CD4-positive, alpha-beta T cell treated with Interferon alpha-2 for 1 hour (primary cell): ENCODE measurements around the gene DKKL1.
A peak's percentile ranks its signal among the peaks of the same experiment; 100 is the strongest.
"Not testable (repeated sequence)": the region's sequence is repeated elsewhere in the genome, so short reads cannot be mapped to it uniquely, and the experiment has no call there.

Source experiments
- DNase-seq, 2 donors: peaks; one replicate each; pipeline ENCODE4 v3.0.0-alpha.2; 2020 to 2022

Gene DKKL1

DNA sequence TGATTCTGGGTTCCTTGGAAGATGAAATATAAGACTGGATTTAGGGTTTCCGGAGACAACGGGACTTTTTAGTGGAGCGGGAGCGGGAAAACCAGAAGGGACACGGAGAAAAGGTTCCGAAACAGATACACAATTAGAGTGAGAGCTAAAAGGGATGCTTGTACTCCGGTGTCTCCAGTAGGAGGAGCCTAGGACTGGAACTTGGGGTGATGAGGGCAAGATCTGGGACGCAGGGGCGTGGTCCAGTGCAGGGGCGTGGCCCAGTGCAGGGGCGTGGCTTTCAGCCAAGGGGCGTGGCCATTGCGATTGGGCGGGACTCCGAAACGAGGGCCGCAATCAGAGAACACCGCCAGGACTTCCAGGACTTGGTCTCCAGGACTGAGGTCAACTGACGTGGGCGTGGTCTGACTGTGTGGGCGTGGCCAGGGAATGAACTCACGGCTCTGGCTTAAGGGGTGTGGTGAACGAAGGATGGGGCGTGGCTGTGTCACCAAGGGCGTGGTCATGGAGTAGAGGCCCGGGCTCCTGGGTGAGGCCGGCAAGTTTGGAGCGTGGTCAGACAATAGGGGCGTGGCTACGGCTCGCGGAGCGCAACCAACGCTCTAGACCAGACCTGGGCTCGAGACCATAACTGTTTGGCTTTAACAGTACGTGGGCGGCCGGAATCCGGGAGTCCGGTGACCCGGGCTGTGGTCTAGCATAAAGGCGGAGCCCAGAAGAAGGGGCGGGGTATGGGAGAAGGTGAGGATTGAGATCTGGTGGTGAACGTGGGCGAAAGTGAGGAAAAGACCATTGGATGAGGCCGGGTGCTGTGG, at the start of gene DKKL1:
DKKL1 (plus strand) TSS at position 610 of the 815 bp plus-strand sequence; CDS start at position 732, 122 bp downstream.
- peak; percentile 75 to 87 for DNase-seq

DNA sequence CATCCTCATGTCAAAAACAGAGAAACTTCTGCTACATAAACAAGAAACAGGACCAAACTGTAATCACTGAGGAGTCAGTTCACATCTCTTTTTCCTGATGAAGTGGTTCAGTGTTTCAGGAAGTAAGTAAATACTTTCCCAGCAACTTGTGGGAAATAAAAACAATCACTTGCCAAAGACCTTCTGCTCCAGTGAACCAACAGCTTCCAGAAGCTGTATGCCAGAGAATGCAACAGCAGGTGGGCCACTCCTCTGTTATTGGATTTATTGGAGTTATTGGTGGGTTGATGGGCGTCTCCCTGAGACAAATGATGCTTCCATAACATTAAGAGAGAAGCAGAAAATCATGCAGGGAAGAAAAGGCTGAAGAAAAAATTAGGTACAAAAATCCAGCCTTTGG, 48.6 kb upstream of the DKKL1 start:
- DNase-seq: no peak

DNA sequence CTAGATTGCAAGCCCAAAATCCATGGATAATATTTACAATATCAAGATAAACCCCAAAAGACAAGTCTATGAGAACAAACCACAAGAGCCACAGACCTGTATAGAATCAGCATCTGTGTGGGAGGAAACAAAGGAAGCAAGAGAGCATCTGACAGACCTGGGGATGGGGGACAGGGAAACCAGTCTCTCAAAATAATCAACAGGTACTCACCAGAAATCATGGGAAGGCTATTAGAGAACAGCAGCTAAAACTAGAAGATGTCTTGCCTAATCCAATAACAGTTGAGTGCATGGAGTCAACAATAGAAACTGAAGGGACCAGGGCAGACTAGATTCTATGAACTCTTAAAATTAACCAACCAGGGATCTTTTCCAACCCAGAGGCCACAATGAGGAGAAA, 47.4 kb upstream of the DKKL1 start:
- DNase-seq: no peak

DNA sequence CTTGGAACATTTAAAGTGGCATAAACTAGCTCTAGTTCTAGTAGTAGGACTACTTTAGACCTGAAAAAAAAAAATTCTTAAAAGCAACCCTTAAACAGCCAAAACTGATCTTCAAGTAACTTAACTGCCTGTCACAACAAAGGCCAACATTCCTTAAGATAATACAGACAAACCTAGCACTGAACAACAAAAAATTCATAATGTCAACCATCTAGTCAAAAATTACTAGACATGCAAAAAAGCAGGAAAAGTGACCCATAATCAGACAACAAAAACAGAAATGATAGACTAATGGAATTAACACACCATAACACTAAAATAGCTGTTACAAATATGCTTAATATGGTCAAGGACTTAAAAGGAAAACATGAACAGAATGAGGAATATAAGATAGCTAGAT, 45.4 kb upstream of the DKKL1 start:
- DNase-seq: no peak

DNA sequence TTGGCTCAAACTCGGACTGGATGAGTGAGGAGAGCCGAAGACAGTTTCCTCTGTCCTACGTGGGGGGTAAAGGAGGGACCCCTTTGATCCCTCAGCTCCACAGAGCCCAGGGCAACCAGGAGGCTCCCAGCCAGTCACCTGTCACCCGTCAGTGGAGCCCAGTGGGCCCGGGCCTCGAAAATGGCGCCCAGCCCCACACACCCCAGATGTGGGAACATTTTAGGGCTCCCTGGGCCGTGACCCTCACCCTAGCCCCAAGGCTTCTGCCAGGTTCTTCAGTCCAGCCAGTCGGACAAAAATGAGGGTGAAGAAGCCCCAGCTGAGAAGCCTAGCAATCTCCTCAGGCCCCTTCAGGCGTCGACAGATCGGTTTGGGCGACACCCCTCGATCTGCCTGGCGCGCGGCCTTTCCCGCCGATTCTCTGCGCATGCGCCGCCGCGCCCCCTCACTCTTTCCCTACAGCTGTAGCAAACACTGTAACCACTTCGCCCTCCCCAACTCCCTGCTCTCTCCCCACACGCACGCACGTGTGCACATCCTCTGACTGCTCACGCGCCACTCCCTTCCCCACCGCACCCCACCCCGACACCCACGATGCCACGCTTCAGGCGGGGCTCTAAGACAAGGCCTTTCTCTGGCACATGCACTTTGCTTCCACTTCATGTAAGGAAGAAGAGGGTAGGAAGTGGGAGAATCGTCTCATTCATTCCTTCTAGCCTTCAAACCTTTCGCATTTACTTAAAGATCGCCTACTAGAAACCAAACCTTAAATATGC, 38.7 kb upstream of the DKKL1 start, which contains the start of gene SLC6A16:
SLC6A16 (minus strand) TSS at position 391 of the 776 bp plus-strand sequence. CDS start 13,844 bp downstream, outside the sequence.
- DNase-seq: no peak

DNA sequence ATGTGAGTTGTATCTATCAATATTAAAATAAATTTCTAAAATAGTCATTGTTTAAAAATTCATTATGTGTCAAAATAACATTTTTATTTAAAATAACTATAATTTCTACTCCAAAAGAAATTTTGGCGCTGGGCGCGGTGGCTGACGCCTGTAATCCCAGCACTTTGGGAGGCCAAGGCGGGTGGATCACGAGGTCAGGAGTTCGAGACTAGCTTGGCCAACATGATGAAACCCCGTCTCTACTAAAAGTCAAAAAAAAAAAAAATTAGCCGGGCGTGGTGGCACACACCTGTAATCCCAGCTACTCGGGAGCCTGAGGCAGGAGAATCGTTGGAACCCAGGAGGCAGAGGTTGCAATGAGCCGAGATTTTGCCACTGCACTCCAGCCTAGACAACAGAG, 37.9 kb upstream of the DKKL1 start:
- DNase-seq: not testable (repeated sequence)

DNA sequence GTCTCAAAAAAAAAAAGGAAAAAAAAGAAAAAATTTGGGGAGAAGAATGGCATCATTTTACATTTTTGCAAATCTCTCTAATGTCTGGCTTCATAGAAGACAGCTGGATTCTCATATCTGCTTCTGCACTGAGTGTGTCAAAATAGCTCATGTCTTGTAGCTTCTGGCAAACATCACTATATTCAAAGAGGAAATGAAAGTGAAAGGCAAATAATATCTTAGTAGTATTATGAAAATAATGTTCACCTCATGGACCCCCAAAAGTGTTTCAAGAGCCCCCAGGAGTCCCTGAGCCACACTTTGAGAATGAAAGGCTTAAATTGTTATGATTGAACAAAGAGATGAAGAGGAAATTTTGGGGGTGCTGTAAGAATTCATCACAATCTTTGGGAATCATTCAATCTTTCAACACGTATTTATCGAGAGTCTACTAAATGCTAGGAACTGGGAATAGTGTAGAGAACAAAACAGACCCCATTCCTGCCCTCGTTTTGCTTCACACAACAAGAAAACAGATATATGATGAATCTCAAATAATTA, 37.4 kb upstream of the DKKL1 start:
- DNase-seq: no peak

DNA sequence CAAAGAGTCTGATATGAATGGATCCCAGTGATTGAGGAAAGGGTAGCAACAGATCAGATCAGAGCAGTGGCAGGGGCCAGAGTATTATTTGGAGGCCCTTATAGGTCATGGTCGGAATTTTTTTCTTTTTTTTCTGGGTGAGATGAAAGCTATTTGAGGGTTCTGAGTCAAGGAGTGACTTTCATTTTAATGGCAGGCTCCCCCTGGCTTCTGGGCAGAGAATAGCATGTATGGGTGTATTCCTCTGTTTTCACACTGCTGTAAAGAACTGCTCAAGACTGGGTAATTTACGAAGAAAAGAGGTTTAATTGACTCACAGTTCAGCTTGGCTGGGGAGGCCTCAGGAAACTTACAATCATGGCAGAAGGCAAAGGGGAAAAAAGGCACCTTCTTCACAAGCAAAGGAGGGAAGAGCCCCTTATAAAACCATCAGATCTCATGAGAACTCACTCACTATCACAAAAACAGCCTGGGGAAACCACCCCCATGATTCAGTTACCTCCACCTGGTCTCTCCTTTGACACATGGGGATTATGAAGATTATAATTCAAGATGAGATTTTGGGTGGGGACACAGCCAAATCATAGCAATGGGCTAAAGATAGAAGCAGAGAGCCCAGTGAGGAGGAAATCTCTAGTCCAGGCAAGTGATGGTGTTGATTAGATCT, 35.7 kb upstream of the DKKL1 start:
- DNase-seq: peak; percentile 47 to 66

DNA sequence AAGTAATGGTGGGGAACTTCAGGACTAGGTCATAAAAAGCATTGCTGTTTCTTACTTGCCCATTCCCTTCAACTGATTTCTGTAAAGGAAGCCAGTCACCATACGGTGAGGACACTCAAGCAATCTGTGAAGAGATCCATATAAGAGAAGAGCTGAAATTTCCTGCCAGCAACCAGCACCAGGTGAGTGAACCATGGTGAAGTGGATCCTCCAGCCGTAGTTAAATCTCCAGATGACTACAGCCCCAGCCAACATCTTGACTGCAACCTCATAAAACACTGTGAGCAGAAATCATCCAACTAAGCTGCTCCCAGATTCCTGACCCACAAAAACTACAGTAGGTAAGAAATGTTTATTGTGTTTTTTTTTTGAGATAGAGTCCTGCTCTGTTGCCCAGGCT, 34.9 kb upstream of the DKKL1 start:
- no peak for DNase-seq

DNA sequence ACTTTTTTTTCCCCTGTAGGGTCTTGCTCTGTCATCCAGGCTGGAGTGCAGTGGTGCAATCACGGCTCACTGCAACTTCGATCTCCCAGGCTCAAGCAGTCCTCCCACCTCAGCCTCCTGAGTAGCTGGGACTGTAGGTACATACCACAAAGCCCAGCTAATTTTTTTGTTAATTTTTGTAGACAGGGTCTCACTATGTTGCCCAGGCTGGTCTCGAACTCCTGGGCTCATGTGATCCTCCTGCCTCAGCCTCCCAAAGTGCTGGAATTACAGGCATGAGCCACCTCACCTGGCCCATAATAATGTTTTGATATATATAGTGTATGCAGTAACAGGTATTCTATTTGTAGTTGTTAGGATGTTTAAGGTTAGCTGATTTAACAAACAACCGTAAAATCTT, 32.5 kb upstream of the DKKL1 start:
- DNase-seq: not testable (repeated sequence)

DNA sequence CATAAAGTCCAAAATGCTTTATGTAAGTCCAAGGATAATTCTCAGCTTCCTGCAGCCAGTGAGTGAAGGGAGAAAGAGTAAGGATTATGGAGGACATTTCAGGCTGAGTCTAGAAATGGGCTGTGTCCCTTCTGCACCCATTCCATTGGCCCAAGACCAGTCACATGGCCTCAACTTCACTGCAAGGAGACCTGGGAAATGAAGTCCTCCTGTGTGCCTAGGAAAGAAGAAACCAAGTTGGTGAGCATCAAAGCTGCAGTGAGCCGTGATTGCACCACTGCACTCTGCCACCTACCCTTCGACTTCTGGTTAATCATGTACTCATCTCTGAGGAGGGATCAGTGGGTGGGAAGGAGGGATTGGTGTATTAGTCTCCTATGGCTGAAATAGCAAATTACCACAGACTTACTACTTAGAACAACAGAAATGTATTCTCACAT, 32.0 kb upstream of the DKKL1 start:
- DNase-seq: peak; percentile 70 to 81

DNA sequence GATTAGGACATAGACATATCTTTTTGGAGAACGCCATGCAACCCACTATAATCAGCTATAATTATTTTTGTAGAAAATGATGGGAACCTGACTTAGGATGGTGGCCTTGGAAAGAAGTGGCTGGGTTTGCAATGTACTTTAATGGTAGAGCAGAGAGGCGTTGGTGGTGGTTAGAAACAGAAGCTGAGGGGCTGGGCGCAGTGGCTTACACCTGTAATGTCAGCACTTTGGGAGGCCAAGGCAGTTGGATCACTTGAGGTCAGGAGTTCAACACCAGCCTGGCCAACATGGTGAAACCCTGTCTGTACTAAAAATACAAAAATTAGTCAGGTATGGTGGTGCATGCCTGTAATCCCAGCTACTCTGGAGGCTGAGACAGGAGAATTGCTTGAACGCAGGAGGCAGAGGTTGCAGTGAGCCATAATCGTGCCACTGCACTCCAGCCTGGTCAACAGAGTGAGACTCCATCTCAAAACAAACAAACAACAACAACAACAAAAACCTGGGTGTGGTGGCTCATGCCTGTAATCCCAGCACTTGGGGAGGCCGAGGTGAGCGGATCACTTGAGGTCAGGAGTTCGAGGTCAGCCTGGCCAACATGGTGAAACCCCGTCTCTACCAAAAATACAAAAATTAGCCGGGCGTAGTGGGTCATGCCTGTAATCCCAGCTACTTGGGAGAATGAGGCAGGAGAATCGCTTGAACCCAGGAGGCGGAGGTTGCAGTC, 30.8 kb upstream of the DKKL1 start:
- not testable (repeated sequence) for DNase-seq

DNA sequence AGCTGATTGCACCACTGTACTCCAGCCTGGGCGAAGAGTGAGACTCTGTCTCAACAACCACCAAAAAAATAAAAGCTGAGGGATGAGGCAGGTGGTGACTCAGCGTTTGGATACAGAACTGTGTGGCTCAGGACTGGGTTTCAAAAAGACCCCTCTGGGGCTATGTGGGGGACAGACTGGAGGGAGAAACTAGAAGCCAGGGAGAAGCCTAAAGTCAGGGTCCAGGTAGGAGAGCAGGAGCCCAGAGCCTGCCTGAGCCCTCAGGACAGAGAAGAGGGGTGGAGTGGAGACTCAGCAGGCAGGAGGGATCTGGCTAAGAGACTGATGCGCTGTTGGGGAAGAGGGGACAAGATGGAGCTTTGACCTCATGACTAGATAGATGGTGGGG, 30.3 kb upstream of the DKKL1 start:
- no peak for DNase-seq

DNA sequence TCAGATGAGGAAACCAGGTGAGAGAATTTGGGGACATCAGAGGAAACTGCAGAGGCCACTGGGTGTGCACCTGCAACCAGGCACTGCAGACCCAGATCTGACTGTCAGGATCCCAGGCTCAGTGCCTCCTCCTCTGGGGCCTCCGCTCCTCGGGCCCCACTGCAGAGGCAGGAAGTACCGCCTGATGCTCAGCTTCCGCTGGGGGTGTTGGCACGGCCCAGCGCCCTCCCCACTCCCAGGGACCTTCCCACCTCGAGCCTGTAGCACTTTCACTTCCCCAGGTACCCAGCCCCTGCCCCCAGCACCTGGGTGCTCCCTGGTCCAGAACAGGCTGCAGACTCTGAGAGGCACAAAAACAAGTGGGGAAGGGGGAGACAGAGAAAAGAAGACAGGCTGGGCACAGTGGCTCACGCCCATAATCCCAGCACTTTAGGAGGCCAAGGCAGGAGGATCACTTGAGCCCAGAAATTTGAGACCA, 29.8 kb upstream of the DKKL1 start:
- peak; percentile 76 to 81 for DNase-seq

DNA sequence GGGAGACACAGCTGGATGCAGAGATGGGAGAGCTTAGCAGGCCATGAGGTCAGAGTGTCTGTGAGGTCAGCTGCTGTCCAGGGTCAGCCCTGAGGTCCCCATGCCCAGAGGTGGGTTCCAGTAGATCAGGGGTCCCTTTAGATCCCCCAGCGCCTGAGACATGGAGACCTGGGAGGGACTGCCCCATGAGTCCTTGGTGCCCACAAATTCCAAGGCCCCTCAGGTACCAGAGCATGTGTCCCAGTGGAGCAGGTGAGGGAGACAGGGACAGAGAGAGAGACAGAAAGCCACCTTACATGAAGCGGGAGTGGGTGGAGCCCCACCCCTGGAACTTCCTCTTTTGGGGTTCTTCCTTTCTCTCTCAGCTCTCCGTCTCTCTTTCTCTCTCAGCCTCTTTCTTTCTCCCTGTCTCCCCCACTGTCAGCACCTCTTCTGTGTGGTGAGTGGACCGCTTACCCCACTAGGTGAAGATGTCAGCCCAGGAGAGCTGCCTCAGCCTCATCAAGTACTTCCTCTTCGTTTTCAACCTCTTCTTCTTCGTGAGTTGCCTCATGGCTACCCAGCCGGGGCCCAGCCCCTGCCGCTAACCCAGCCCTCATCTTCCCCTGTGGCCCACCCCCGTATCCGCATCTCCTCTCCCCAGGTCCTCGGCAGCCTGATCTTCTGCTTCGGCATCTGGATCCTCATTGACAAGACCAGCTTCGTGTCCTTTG, 28.4 kb upstream of the DKKL1 start, which contains the start of gene CD37:
CD37 (plus strand) TSS at position 336 of the 713 bp plus-strand sequence; CDS start at position 471, 135 bp downstream.
- peak; percentile 58 to 59 for DNase-seq

DNA sequence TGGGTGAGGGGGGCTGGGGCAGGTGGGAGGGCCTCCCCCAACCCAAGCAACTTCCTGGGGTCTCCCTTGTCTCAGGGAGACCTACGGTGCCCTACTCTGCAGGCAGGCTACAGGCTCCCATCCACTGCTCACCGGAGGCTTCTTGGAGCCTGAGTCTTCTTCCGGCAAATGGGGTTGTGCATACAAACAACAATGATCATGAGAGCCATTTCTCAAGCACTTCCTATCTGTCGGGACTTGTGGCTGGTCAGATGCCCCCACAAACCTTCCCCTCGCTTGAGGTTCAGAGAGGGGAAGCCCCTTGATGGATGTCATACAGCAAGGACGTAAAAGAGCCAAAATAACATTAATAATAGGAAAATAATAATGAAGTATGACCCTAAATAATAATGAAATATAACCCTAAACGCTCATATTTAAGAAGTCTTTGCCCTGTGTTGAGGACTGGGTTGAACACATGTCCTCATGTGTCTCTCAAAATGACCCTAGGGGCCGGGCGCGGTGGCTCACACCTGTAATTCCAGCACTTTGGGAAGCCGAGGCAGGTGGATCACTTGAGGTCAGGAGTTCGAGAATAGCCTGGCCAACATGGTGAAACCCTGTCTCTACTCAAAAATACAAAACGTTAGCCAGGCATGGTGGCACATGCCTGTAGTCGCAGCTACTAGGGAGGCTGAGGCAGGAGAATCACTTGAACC, 27.7 kb upstream of the DKKL1 start:
- peak; percentile 48 to 63 for DNase-seq

DNA sequence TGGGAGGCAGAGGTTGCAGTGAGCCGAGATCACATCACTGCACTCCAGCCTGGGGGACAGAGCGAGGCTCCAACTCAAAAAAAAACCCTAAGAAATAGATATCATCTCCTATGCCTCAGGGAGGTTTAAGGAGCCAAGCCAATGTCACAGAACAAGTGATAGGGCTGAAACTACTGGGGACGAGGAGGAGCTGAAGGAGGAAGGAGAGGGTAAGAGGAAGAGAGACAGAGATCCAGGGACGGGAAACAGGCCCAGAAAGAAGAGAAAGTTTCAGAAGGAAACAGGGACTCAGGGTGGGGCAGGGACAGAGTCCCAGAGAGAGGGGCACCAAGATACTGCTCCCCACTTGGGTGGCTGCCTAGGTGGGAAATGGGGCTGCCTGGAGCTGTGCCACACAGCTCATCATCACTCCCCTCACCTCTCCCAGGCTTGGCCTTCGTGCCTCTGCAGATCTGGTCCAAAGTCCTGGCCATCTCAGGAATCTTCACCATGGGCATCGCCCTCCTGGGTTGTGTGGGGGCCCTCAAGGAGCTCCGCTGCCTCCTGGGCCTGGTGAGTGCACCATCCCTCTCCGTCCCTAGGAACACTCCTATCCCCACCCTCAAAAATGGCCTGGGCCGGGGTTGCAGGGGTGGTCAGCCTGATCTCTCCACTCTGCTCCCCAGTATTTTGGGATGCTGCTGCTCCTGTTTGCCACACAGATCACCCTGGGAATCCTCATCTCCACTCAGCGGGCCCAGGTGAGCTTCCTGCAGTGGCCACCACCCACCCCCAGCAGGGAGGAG, 27.0 kb upstream of the DKKL1 start:
- DNase-seq: no peak

DNA sequence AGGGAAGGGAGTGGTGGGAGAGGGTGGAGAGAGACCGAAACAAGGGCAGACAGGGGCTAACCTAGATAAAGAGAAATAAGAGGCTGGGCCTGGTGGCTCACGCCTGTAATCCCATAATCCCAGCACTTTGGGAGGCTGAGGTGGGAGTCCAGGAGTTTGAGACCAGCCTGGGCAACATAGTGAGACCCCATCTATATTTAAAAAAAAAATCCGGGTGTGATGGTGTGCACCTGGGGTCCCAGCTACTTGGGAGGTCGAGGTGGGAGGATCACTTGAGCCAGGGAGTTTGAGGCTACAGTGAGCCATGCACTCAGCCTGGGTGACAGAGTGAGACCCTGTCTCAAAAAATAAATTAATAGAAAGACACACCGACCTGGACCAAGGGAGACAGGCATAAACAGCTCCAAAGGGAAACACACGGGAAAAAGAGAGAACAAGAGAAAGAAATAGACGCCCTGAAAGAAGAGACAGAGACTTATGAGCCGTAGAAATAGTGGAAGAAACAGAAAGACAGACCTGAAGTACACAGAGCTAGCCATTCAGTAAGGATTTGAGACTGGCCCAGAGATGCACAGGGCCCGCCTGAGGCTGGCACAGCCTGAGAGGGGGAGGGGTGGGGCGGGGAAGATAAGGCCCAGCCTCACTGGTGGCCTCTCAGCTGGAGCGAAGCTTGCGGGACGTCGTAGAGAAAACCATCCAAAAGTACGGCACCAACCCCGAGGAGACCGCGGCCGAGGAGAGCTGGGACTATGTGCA, 26.2 kb upstream of the DKKL1 start:
- DNase-seq: no peak
